Hepatocyte (in vitro differentiated cells): ENCODE measurements around the gene AOPEP.

ENCODE experiments used
- EZH2 ChIP-seq: fragments of 200-600 bp; sonication (generic); IDR thresholded peaks from 2 replicates; pipeline ENCODE4 v1.6.1; 2016; ENCODE audit warnings: antibody characterized with exemption, mild to moderate bottlenecking, borderline replicate concordance
- TF ChIP-seq, protein P1 (sequence below): fragments of 200-600 bp; sonication (generic); IDR thresholded peaks from 2 replicates; pipeline ENCODE4 v1.5.1; 2016; ENCODE audit warnings: antibody characterized with exemption, mild to moderate bottlenecking; ENCODE audit not compliant: poor library complexity

DNA sequence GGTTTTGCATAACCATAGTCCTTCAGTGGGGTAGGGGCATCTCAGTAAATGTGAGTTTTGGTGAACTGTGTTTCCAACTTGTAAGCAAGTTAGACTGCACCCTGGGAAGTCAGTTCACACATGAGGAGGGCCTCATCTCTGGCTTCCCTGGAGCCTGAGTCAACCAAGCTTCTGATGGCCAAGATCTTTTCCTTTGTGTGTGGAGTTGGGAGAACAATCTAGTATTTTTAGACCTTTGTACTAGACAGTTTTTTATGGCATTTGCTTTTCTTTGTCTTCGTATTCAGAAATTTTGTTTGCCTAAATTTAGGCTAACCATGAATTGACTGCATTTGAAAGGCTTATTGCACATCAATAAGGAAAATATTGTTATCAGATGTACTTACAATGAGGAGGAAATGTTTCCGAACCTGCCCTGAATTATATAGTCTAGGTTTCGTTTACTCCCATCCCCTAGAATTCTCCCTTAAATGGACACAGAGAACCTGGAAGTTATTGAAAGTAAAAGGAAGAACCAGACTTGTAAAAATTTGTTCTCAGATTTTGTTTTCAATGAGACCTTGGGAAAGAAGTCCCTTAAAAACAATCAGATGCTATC, 204.6 kb downstream of the AOPEP start:
- TF ChIP-seq, protein P1, sequence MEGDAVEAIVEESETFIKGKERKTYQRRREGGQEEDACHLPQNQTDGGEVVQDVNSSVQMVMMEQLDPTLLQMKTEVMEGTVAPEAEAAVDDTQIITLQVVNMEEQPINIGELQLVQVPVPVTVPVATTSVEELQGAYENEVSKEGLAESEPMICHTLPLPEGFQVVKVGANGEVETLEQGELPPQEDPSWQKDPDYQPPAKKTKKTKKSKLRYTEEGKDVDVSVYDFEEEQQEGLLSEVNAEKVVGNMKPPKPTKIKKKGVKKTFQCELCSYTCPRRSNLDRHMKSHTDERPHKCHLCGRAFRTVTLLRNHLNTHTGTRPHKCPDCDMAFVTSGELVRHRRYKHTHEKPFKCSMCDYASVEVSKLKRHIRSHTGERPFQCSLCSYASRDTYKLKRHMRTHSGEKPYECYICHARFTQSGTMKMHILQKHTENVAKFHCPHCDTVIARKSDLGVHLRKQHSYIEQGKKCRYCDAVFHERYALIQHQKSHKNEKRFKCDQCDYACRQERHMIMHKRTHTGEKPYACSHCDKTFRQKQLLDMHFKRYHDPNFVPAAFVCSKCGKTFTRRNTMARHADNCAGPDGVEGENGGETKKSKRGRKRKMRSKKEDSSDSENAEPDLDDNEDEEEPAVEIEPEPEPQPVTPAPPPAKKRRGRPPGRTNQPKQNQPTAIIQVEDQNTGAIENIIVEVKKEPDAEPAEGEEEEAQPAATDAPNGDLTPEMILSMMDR: no peak
- TF ChIP-seq EZH2: no peak
